ENCODE data around the gene DLG1. TPM values are rescaled to one million over a fixed set of nuclear protein-coding genes. Genes with fewer than 3 reads are reported as not detected.

DLG1 gene
- total RNA-seq, 2 experiments from 2014 or later, result 48.9 to 95.1 TPM

GRCh38 chr3:197137751-197138150 is 160.7 kb downstream of the DLG1 start:
- H3K4me2 ChIP-seq (ENCODE audit: low read length), result no peak overlapping the region
- no peaks in the 10 kb centered on the region; the same call in 1 of the 2 replicates for H4K20me1 ChIP-seq (ENCODE audit: insufficient read depth, low read length)
- no peaks in the 10 kb centered on the region for H3K4me1 ChIP-seq (ENCODE audit: insufficient read depth, low read length, poor library complexity, severe bottlenecking)
- H3K27ac ChIP-seq (ENCODE audit: low read depth, low read length, poor library complexity, severe bottlenecking), result no peak overlapping the region
- peaks cover 71% of the 10 kb centered on the region for H3K36me3 ChIP-seq (ENCODE audit: insufficient read depth, low read length)
- intact Hi-C loops (cut with micrococcal nuclease; ENCODE audit: unreplicated experiment), result no loop called here
- no peaks in the 10 kb centered on the region for H3K9me2 ChIP-seq (ENCODE audit: insufficient read depth, low read length)
- DNase-seq (ENCODE audit: low spot score), result no peak
- no TSS peak for BruUV-seq (replicated peaks)
- ChIA-PET POLR2A (interaction anchor here (0.6 to 1.0 kb wide), 2 partner anchors 58 to 67 kb away, joined by 3 to 4 read pairs; no protein-coding TSS in a partner anchor), CTCF (ENCODE audit: unreplicated experiment) (interaction anchor here (0.6 kb wide), 1 partner anchor 389 kb away, joined by 3 read pairs; no protein-coding TSS in a partner anchor)
- H3K79me2 ChIP-seq (ENCODE audit: insufficient read depth, low read depth, low read length), result no peaks in the 10 kb centered on the region
- TF ChIP-seq CTCF (conservative IDR thresholded peaks at IDR 0.05; ENCODE audit: low read length), result no peak
- TF ChIP-seq EZH2phosphoT487 (IDR thresholded peaks at IDR 0.05; ENCODE audit: borderline replicate concordance, low read depth, low read length), result no peak
- H3K9me3 ChIP-seq (ENCODE audit: low read length), result peaks cover 17% of the 10 kb centered on the region; the same call in 1 of the 2 replicates
- no peak overlapping the region for H3K4me3 ChIP-seq (ENCODE audit: low read depth, low read length, poor library complexity, severe bottlenecking)
- H2AFZ ChIP-seq (ENCODE audit: low read length), result no peak overlapping the region

- intact Hi-C loops (cut with micrococcal nuclease; ENCODE audit: unreplicated experiment), result no loop called here
- H4K20me1 ChIP-seq (ENCODE audit: insufficient read depth, low read length), result no peaks in the 10 kb centered on the region; the same call in 1 of the 2 replicates
- peaks cover 17% of the 10 kb centered on the region; the same call in 1 of the 2 replicates for H3K9me3 ChIP-seq (ENCODE audit: low read length)
- no peak overlapping the region for H3K4me2 ChIP-seq (ENCODE audit: low read length)
- no TSS peak for BruUV-seq (replicated peaks)
- no peak for TF ChIP-seq CTCF (conservative IDR thresholded peaks at IDR 0.05; ENCODE audit: low read length)
- TF ChIP-seq EZH2phosphoT487 (IDR thresholded peaks at IDR 0.05; ENCODE audit: borderline replicate concordance, low read depth, low read length), result no peak
- CTCF ChIA-PET (ENCODE audit: unreplicated experiment), result no interaction called here
- POLR2A ChIA-PET, result interaction anchor here (0.7 kb wide), 1 partner anchor 14 kb away, joined by 3 read pairs; no protein-coding TSS in a partner anchor
- no peak overlapping the region for H3K27ac ChIP-seq (ENCODE audit: low read depth, low read length, poor library complexity, severe bottlenecking)
- no peaks in the 10 kb centered on the region for H3K9me2 ChIP-seq (ENCODE audit: insufficient read depth, low read length)
- H3K36me3 ChIP-seq (ENCODE audit: insufficient read depth, low read length), result peaks cover 74% of the 10 kb centered on the region
- H3K4me3 ChIP-seq (ENCODE audit: low read depth, low read length, poor library complexity, severe bottlenecking), result no peak overlapping the region
- H2AFZ ChIP-seq (ENCODE audit: low read length), result no peak overlapping the region
- DNase-seq (ENCODE audit: low spot score), result no peak
- H3K4me1 ChIP-seq (ENCODE audit: insufficient read depth, low read length, poor library complexity, severe bottlenecking), result no peaks in the 10 kb centered on the region
- no peaks in the 10 kb centered on the region for H3K79me2 ChIP-seq (ENCODE audit: insufficient read depth, low read depth, low read length)
Measured at GRCh38 chr3:197136744-197137143, 161.7 kb downstream of the DLG1 start.

GRCh38 chr3:197135212-197135611 is 163.2 kb downstream of the DLG1 start:
- ChIA-PET CTCF (ENCODE audit: unreplicated experiment) (no interaction called here), POLR2A (no interaction called here)
- Histone ChIP-seq H3K4me1 (ENCODE audit: insufficient read depth, low read length, poor library complexity, severe bottlenecking) (no peaks in the 10 kb centered on the region), H3K36me3 (ENCODE audit: insufficient read depth, low read length) (peaks cover 83% of the 10 kb centered on the region), H3K9me2 (ENCODE audit: insufficient read depth, low read length) (no peaks in the 10 kb centered on the region), H2AFZ (ENCODE audit: low read length) (no peak overlapping the region), H3K4me2 (ENCODE audit: low read length) (no peak overlapping the region), H4K20me1 (ENCODE audit: insufficient read depth, low read length) (no peaks in the 10 kb centered on the region), H3K27ac (ENCODE audit: low read depth, low read length, poor library complexity, severe bottlenecking) (no peak overlapping the region), H3K9me3 (ENCODE audit: low read length) (peaks cover 17% of the 10 kb centered on the region; the same call in 1 of the 2 replicates), H3K4me3 (ENCODE audit: low read depth, low read length, poor library complexity, severe bottlenecking) (no peak overlapping the region), H3K79me2 (ENCODE audit: insufficient read depth, low read depth, low read length) (no peaks in the 10 kb centered on the region)
- BruUV-seq (replicated peaks), result no TSS peak
- intact Hi-C loops (cut with micrococcal nuclease; ENCODE audit: unreplicated experiment), result no loop called here
- no peak for TF ChIP-seq EZH2phosphoT487 (IDR thresholded peaks at IDR 0.05; ENCODE audit: borderline replicate concordance, low read depth, low read length)
- no peak for TF ChIP-seq CTCF (conservative IDR thresholded peaks at IDR 0.05; ENCODE audit: low read length)
- DNase-seq (ENCODE audit: low spot score), result no peak
